HG03558 (cell line): Measurements from ENCODE around the gene TPP1.

ENCODE experiments used
- ATAC-seq: cut with Tn5 transposase; IDR thresholded peaks from one replicate; pipeline ENCODE4 v1.9.1; 2021; ENCODE audit warnings: moderate number of reproducible peaks; ENCODE audit not compliant: unreplicated experiment; ENCODE audit errors: extremely low read depth

TPP1 gene

GRCh38 chr11:6599449-6599848, 19.8 kb downstream of the TPP1 start:
- ATAC-seq = no peak

- ATAC-seq = no peak
Observed at GRCh38 chr11:6598555-6598954, 20.7 kb downstream of the TPP1 start.

DNA sequence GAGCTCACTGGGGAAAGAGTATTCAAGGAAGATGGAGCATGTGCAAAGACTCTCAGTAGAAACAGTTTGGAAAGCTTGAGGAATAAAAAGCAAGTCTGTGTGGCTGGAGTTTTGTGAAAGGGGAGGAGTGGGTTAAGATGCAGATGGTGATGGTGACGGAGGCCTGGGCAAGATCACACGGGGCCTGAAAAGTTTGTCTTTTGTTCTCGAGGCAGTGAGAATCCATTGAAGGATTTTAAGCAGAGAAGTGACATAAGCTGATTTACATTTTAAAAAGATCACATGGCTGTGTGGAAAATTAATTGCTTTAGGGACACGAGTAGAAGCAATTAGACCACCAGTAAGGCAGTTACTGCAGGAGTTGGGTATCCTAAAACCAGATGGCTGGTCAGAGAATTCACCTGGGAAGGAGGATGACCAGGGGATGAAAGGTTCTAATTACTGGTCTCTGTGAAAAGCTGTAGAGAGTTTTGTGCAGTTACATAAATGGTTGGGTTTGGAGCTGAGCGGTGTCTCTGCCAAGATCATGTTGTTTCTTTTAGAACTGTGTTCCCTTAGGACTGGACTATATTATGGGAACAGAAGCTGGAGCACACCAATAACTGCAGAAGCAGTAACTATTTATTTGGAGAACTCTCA, 22.9 kb downstream of the TPP1 start:
- ATAC-seq = no peak

DNA sequence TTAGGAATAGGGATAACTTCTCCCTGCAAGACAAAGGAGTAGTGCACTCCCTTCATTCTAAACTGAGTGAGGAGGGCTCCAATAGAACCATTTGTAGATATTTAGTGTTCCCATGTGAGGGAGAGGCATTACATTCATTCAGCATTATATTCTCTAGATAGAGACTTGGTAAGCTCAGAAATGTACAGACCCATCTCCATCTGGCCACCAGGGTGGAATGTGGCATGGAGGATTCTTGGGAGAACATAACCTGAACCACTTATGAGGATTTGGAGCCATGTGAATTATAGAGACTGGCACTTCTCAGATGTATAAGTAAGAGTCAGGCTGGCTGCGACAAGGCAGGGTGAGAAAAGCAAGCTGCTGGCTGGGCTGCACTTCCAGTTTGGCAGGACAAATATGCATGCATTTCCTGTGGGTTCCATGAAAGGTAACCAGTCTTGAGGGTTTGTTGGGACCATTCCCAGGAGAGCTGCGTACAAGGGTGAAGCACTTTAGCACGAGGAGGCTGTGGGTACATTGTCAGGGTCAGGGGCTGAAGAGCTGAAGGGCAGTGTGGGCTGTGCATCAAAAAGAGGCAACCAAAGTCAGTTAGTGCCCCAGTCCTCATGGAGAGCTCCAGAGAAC, 25.0 kb downstream of the TPP1 start:
- ATAC-seq = no peak

GRCh38 chr11:6588018-6588417, 31.2 kb downstream of the TPP1 start:
- ATAC-seq = no peak

DNA sequence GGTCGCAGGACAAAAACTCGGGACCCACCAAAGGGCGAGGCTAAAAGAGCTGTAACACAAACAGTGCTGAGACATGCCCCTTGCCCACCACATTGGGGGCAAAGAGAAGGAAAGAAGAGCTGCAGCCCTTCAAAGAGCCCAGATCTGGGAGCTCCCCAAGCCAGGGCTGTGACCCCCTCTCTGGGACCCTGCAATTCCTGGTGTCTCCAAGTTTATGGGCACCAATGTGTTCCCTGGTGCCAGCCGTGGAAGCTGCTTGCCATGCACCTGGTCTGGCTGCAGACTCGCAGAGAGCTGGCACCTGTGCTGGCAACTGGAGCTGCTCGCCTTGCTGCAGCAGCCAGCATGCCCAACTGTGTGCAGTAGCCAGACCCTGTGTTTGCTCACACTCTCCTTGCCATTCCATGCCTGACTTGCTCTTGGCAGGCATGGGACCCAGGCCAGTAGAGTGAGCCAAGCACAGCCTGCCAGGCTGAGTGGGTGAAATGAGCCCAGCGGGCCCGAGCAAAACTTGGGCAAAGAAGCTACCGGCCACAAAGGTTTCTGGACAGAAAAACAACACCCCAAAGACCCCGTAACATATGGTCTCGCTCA, 31.8 kb downstream of the TPP1 start:
- ATAC-seq = no peak

DNA sequence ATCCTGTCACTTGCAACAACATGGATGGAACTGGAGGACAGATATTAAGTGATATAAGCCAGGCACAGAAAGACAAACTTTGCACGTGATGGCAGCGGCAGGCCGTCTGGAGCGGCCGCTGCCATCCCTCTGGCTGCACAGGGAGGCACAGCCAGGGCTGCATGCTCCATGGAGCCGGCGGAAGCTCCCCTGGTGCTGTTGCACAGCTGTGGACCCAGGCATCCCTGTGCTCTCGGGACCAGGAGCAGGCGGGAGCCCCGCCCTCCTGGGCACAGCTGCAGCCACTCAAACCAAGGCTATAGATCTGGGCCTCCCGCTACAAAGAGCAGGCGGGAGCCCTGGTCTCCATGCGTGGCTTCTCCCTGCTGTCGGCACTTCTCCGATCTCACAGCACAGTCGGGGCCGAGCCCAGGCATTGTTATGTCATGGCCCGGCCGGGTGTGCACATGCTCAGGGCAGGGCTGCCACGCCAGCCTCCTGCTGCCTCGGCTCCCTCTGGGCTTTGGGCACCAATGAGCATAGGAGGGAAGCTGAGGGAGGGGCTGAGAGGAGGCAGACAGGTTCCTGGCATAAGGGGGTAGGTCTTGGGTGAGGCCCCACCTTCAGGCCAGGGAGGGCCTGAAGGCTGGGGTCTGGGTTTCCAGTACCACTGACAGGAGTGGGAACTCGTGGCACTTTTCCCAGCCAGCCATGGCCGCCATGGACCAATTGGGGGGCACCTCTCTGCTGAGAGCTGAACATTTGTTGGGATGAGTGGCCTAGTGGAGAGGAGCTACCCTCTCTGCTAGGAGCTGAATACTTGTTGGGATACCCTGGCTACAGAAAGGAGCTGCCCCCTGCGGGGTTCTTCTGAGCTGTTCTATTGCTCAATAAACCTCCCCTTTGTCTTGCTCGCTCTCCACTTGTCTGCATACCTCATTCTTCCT, 32.5 kb downstream of the TPP1 start:
- no peak for ATAC-seq

DNA sequence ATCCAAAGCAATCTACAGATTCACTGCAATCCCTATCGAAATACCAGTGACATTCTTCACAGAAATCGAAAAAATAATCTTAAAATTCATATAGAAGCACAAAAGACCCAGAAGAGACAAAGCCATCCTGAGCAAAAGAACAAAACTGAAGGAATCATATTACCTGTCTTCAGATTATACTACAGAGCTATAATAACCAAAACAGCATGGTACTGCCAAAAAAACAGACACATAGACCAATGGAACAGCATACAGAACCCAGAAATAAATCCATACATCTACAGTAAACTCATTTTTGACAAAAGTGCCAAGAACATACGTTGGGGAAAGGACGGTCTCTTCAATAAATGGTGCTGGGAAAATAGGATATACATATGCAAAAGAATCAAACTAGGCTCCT, 34.7 kb downstream of the TPP1 start:
- no peak for ATAC-seq

GRCh38 chr11:6583584-6583983, 35.6 kb downstream of the TPP1 start:
- no peak for ATAC-seq

- ATAC-seq = no peak
Observed at GRCh38 chr11:6579681-6580080, 39.5 kb downstream of the TPP1 start.

- no peak for ATAC-seq
Observed at GRCh38 chr11:6578134-6578533, 41.1 kb downstream of the TPP1 start.

GRCh38 chr11:6576471-6577373, 42.5 kb downstream of the TPP1 start:
- ATAC-seq = no peak

DNA sequence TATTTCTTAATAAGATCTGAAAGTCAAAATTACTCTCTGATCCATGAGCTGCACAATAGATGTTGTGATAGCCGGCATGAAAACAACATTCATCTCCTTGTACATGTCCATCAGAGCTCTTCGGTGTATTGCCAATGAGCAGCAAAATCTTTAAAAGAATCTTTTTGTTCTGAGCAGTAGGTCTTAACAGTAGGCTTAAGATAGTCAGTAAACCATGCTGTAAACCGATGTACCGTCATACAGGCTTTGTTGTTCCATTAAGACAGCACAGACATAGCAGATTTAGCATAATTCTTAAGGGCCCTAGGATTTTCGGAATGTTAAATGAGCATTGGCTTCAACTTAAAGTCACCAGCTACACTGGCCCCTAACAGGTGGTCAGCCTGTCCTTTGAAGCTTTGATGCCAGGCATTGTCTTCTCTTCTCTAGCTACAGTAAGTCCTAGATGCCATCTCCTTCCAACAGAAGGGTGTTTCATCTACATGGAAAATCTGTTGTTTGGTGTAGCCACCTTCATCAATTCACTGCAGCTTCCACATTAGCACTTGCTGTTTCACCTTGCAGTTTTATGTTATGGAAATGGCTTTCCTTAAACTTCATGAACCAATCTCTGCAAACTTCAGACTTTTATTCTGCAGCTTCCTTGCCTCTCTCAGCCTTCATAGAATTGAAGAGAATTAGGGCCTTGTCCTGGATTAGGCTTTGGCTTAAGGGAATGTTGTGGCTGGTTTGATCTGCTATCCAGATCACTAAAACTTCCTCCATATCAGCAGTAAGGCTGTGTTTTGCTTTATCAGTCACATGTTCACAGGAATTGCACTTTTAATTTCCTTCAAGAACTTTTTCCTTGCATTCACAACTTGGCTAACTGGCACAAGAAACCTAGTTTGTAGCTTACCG, 44.2 kb downstream of the TPP1 start:
- ATAC-seq = no peak

DNA sequence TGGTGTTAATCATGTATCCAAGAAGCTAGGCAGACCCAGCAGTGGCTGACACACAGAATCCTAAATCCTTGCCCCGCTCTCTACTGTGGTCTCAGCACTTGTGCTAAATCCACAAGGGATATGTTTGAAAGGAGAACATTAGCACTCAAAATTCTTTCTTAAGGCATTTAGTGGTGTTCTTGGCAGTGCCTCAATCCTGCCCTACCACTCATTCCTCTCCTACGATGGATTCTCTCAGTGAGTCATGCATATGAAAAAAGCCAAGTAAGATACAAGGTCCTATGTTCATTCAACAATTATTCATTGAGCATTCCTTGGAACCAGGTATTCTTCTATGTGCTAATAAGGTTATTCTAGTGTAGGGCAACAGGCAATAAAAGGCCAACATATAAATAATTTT, 47.0 kb downstream of the TPP1 start:
- ATAC-seq = no peak

DNA sequence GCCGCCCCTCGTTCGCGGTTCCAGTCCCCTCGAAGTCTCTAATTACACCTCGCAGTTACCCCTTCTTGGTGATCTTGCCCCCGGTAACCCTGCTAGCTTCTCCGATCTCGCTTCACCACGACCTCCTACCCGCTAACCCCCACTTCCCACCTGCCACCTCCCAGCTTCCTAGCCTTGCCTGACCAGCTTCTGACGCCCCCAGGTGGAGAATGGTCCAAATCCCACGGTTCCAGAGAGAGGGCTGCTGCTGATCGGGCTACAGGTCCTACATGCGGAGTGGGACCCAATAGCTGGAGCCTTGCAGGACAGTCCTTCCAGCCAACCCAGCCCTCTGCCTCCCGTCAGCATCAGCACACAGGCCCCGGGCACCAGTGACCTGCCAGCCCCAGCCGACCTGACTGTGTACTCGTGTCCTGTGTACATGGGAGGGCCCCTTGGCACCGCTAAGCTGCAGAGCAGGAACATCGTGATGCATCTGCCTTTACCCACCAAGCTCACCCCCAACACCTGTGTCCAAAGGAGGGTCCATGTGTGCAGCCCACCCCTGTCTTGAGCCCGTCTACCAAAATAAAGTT, 47.7 kb downstream of the TPP1 start:
- no peak for ATAC-seq

- ATAC-seq = no peak
Observed at GRCh38 chr11:6570691-6571427, 48.4 kb downstream of the TPP1 start.

GRCh38 chr11:6569706-6570105, 49.5 kb downstream of the TPP1 start:
- ATAC-seq = no peak
